Fibroblast of the aortic adventitia (primary cell): ENCODE results near the gene OR7G3. TPM values are rescaled to one million over a fixed set of nuclear protein-coding genes. Genes with fewer than 3 reads are reported as not detected.

ENCODE experiments used
- DNase-seq: peaks from one replicate; pipeline ENCODE4 v3.0.0-alpha.2; 2010; ENCODE audit warnings: low read depth
- H3K4me3 ChIP-seq: 2 replicates; pipeline ENCODE4 v1.5.1; 2011; ENCODE audit warnings: low read depth, mild to moderate bottlenecking, control low read depth, low read length, moderate library complexity
- CTCF ChIP-seq: IDR thresholded peaks from 2 replicates; pipeline ENCODE4 v1.5.1; 2011; ENCODE audit warnings: mild to moderate bottlenecking, low read length, control low read depth, inconsistent platforms; ENCODE audit not compliant: insufficient read depth
- total RNA-seq: library from RNA; depleted of rRNA; stranded (reverse); fragments of >200 nt; gene quantifications from 2 replicates; pipeline ENCODE4 v1.2.3, GENCODE V29; 2012; ENCODE audit warnings: low replicate concordance

Gene OR7G3
- total RNA-seq: not detected in 2 replicates

GRCh38 chr19:9126900-9127405, at the start of gene OR7G3:
TSS of gene OR7G3 (minus strand) at chr19:9126950. CDS start at chr19:9126950, 0 bp downstream.
- H3K4me3 ChIP-seq: no peak within 1 kb of the TSS
- TF ChIP-seq CTCF: no peak
- DNase-seq: no peak

GRCh38 chr19:9175326-9175725, 48.6 kb upstream of the OR7G3 start:
- DNase-seq: no peak
- TF ChIP-seq CTCF: no peak
- no peak overlapping the region for H3K4me3 ChIP-seq

- TF ChIP-seq CTCF: no peak
Measured at GRCh38 chr19:9171393-9171991, 44.7 kb upstream of the OR7G3 start.

GRCh38 chr19:9166846-9167245, 40.1 kb upstream of the OR7G3 start:
- TF ChIP-seq CTCF: no peak
- no peak for DNase-seq
- no peak overlapping the region for H3K4me3 ChIP-seq

More at GRCh38 chr19:9171393-9171991, 44.7 kb upstream of the OR7G3 start:
- no peak overlapping the region for H3K4me3 ChIP-seq
- DNase-seq: peak; percentile 1

GRCh38 chr19:9165261-9165660, 38.5 kb upstream of the OR7G3 start:
- no peak for TF ChIP-seq CTCF
- DNase-seq: no peak
- H3K4me3 ChIP-seq: no peak overlapping the region

GRCh38 chr19:9161427-9161826, 34.7 kb upstream of the OR7G3 start:
- TF ChIP-seq CTCF: no peak

GRCh38 chr19:9159891-9160290, 33.1 kb upstream of the OR7G3 start:
- no peak for TF ChIP-seq CTCF
- DNase-seq: no peak
- H3K4me3 ChIP-seq: no peak overlapping the region

More at GRCh38 chr19:9161427-9161826, 34.7 kb upstream of the OR7G3 start:
- no peak overlapping the region for H3K4me3 ChIP-seq
- no peak for DNase-seq
